Gastrocnemius medialis (tissue), 4 donors: ENCODE measurements around the gene PIR. TPM values are rescaled to one million over a fixed set of nuclear protein-coding genes. Genes with fewer than 3 reads are reported as not detected.

Experiments used
- ATAC-seq, 2 donors: fragments of 150-250 bp; one replicate each; pipeline ENCODE4 v1.9.1; 2016
- DNase-seq, 2 donors: peaks; one replicate each; pipeline ENCODE4 v3.0.0-alpha.2; 2019
- H3K27ac ChIP-seq, 4 donors: fragments of 200-600 bp; sonication (generic); 1 replicate in 1 of 4; 2 replicates in 3 of 4; pipeline ENCODE4 v1.5.1; 2016 to 2018; ENCODE audit warnings: mild to moderate bottlenecking in 2 of 4, moderate library complexity in 1 of 4
- H3K27me3 ChIP-seq, 3 donors: fragments of 200-600 bp; sonication (generic) in 2 of 3; 1 replicate in 1 of 3; 2 replicates in 2 of 3; pipeline versions ENCODE4 v1.5.1 to v1.6.0; 2016 to 2019; ENCODE audit warnings: mild to moderate bottlenecking in 1 of 3, moderate library complexity in 1 of 3
- H3K36me3 ChIP-seq, 2 donors: fragments of 200-600 bp; sonication (generic) in 1 of 2; one replicate each; pipeline ENCODE4 v1.5.1; 2017 to 2018
- H3K4me1 ChIP-seq, 2 donors: fragments of 200-600 bp; sonication (generic) in 1 of 2; one replicate each; pipeline ENCODE4 v1.5.1; 2016 to 2017; ENCODE audit warnings: mild to moderate bottlenecking in 2 of 2
- H3K4me3 ChIP-seq, 4 donors: fragments of 200-600 bp; sonication (generic) in 3 of 4; 1 replicate in 1 of 4; 2 replicates in 3 of 4; pipeline ENCODE4 v1.5.1; 2016 to 2019; ENCODE audit warnings: mild to moderate bottlenecking in 2 of 4
- H3K9me3 ChIP-seq, 3 donors: fragments of 200-600 bp; sonication (generic) in 2 of 3; 1 replicate in 1 of 3; 2 replicates in 2 of 3; pipeline ENCODE4 v1.5.1; 2016 to 2019
- CTCF ChIP-seq, 5 experiments: fragments of 450-650 bp in 3 of 5; fragments of 200-600 bp in 2 of 5; sonication (generic) in 2 of 5; IDR thresholded peaks in 4 of 5; conservative IDR thresholded peaks in 1 of 5; 1 replicate in 4 of 5; 2 replicates in 1 of 5; pipeline ENCODE4 v1.5.1; 2016 to 2019; ENCODE audit warnings: antibody characterized with exemption in 5 of 5, mild to moderate bottlenecking in 3 of 5, moderate library complexity in 3 of 5
- POLR2A ChIP-seq, 2 donors: fragments of 450-650 bp; IDR thresholded peaks; one replicate each; pipeline ENCODE4 v1.6.1; 2017; ENCODE audit warnings: antibody characterized with exemption in 2 of 2, mild to moderate bottlenecking in 2 of 2, moderate library complexity in 2 of 2
- in situ Hi-C, 4 donors: fragments of 200-750 bp; cut with MboI; loops; one replicate each; pipeline versions ENCODE4 v1.15.0 to v1.8.0; 2017; ENCODE audit warnings: low sequenced_read_pairs in 4 of 4
- intact Hi-C: fragments of 100-400 bp; cut with DNase I; formaldehyde crosslinking; loops from one replicate; pipeline ENCODE4 v1.15.1; 2023; ENCODE audit warnings: low total_unique reads
- total RNA-seq, 4 donors: library from RNA; depleted of rRNA; stranded (reverse); fragments of >200 nt; gene quantifications; one replicate each; pipeline versions ENCODE4 v1.1.0 to v1.2.3, GENCODE V29; 2016

PIR gene
- total RNA-seq, 4 donors from 2014 or later: 9.4 to 20.2 (median 14.2) TPM

GRCh38 chrX:15425024-15425423 is 68.1 kb downstream of the PIR start:
- ATAC-seq (no peak), DNase-seq (no peak)
- H3K9me3 ChIP-seq: no peaks in the 10 kb centered on the region
- peaks cover 0 to 15% of the 10 kb centered on the region in 2 donors for H3K36me3 ChIP-seq
- in situ Hi-C loops (no loop called here), intact Hi-C loops (no loop called here)
- H3K27ac ChIP-seq: no peak overlapping the region
- H3K4me3 ChIP-seq: no peak overlapping the region
- no peak for TF ChIP-seq POLR2A (IDR thresholded peaks at IDR 0.05)
- TF ChIP-seq CTCF (IDR thresholded peaks at IDR 0.05 in 4 of 5, conservative IDR thresholded peaks at IDR 0.05 in 1 of 5): no peak
- H3K4me1 ChIP-seq: no peaks in the 10 kb centered on the region
- no peaks in the 10 kb centered on the region for H3K27me3 ChIP-seq

GRCh38 chrX:15418707-15419181 is 74.4 kb downstream of the PIR start:
- TF ChIP-seq CTCF (IDR thresholded peaks at IDR 0.05 in 4 of 5, conservative IDR thresholded peaks at IDR 0.05 in 1 of 5) (no peak), POLR2A (IDR thresholded peaks at IDR 0.05) (no peak)
- H3K4me1 ChIP-seq: no peaks in the 10 kb centered on the region
- no peak overlapping the region for H3K4me3 ChIP-seq
- H3K27me3 ChIP-seq: no peaks in the 10 kb centered on the region
- DNase-seq: no peak
- H3K36me3 ChIP-seq: no peaks in the 10 kb centered on the region
- ATAC-seq: no peak
- intact Hi-C loops: no loop called here
- in situ Hi-C loops: no loop called here
- no peaks in the 10 kb centered on the region for H3K9me3 ChIP-seq
- H3K27ac ChIP-seq: no peak overlapping the region

- in situ Hi-C loops: no loop called here
- no peaks in the 10 kb centered on the region for H3K9me3 ChIP-seq
- no peaks in the 10 kb centered on the region for H3K36me3 ChIP-seq
- DNase-seq (no peak), ATAC-seq (no peak)
- TF ChIP-seq POLR2A (IDR thresholded peaks at IDR 0.05) (no peak), CTCF (IDR thresholded peaks at IDR 0.05 in 4 of 5, conservative IDR thresholded peaks at IDR 0.05 in 1 of 5) (no peak)
- H3K4me3 ChIP-seq: no peak overlapping the region
- no peaks in the 10 kb centered on the region for H3K4me1 ChIP-seq
- intact Hi-C loops: no loop called here
- no peaks in the 10 kb centered on the region for H3K27me3 ChIP-seq
- no peak overlapping the region for H3K27ac ChIP-seq
Observed at GRCh38 chrX:15418041-15418706, 75.0 kb downstream of the PIR start.

- ATAC-seq (peak in 1 of 2 donors; percentile 36), DNase-seq (no peak)
- in situ Hi-C loops: no loop called here
- Histone ChIP-seq H3K4me1 (no peaks in the 10 kb centered on the region), H3K27ac (no peak overlapping the region), H3K4me3 (no peak overlapping the region), H3K9me3 (no peaks in the 10 kb centered on the region), H3K36me3 (no peaks in the 10 kb centered on the region), H3K27me3 (no peaks in the 10 kb centered on the region)
- intact Hi-C loops: no loop called here
- TF ChIP-seq POLR2A (IDR thresholded peaks at IDR 0.05) (no peak), CTCF (IDR thresholded peaks at IDR 0.05 in 4 of 5, conservative IDR thresholded peaks at IDR 0.05 in 1 of 5) (no peak)
Observed at GRCh38 chrX:15416133-15416993, 76.8 kb downstream of the PIR start.
